SK-N-SH (cell line): Measurements from ENCODE around the gene TAS1R1. TPM values are rescaled to one million over a fixed set of nuclear protein-coding genes. Genes with fewer than 3 reads are reported as not detected.

Experiments used
- CTCF ChIA-PET: fragments of 300-600, 350-600 bp; formaldehyde crosslinking; extraction: SDS; loops from one replicate; lab custom pipeline; 2021; lab: Yijun Ruan, JAX
- POLR2A ChIA-PET: fragments of 350-600 bp; sonication (Branson Sonifier 250); formaldehyde crosslinking; extraction: SDS; loops from one replicate; lab custom pipeline; 2020; ENCODE audit warnings: antibody characterized with exemption, inconsistent platforms; lab: Yijun Ruan, JAX
- DNase-seq: peaks from one replicate; pipeline ENCODE4 v3.0.0; 2012
- H2AFZ ChIP-seq: fragments of 200-600 bp; sonication (generic); 2 replicates; pipeline ENCODE4 v1.8.1; 2016; ENCODE audit warnings: antibody characterized with exemption, mild to moderate bottlenecking, low read depth
- H3F3A ChIP-seq: fragments of 200-600 bp; sonication (generic); replicated peaks from 2 replicates; pipeline ENCODE3; 2016; ENCODE audit warnings: antibody characterized with exemption, mild to moderate bottlenecking; ENCODE audit not compliant: insufficient read depth
- H3K27ac ChIP-seq, 2 experiments: fragments of 200-500 bp in 1 of 2; fragments of 200-600 bp in 1 of 2; sonication (Bioruptor generic) in 1 of 2; sonication (generic), shearing (Covaris generic) in 1 of 2; 2 replicates each; pipeline versions ENCODE4 v1.5.1 to v1.6.1; 2014 to 2016; ENCODE audit warnings: low read depth in 2 of 2, inconsistent platforms in 1 of 2, low read length in 1 of 2, mild to moderate bottlenecking in 1 of 2, mixed read lengths in 1 of 2
- H3K27me3 ChIP-seq: fragments of 200-600 bp; sonication (generic), shearing (Covaris generic); 2 replicates; pipeline ENCODE4 v1.6.1; 2016; ENCODE audit warnings: mixed run types; ENCODE audit not compliant: insufficient read depth
- H3K36me3 ChIP-seq, 2 experiments: fragments of 200-500 bp in 1 of 2; fragments of 200-600 bp in 1 of 2; sonication (Bioruptor generic) in 1 of 2; sonication (generic) in 1 of 2; replicated peaks in 1 of 2; 2 replicates each; pipeline versions ENCODE3 to v1.5.1; 2014 to 2016; ENCODE audit warnings: low read length in 1 of 2, mild to moderate bottlenecking in 1 of 2; ENCODE audit not compliant: insufficient read depth in 2 of 2, control insufficient read depth in 1 of 2
- H3K4me1 ChIP-seq, 2 experiments: fragments of 200-500 bp in 1 of 2; fragments of 200-600 bp in 1 of 2; sonication (Bioruptor generic) in 1 of 2; sonication (generic), shearing (Covaris generic) in 1 of 2; 2 replicates each; pipeline versions ENCODE4 v1.5.1 to v1.6.1; 2014 to 2016; ENCODE audit warnings: low read depth in 1 of 2, low read length in 1 of 2, mixed run types in 1 of 2; ENCODE audit not compliant: insufficient read depth in 2 of 2, control insufficient read depth in 1 of 2
- H3K4me2 ChIP-seq: fragments of 200-600 bp; sonication (generic), shearing (Covaris generic); 2 replicates; pipeline ENCODE4 v1.6.1; 2017; ENCODE audit warnings: mixed run types
- H3K4me3 ChIP-seq, 2 experiments: fragments of 200-500 bp in 1 of 2; fragments of 200-600 bp in 1 of 2; sonication (Bioruptor generic) in 1 of 2; sonication (generic), shearing (Covaris generic) in 1 of 2; 2 replicates each; pipeline versions ENCODE4 v1.5.1 to v1.8.1; 2014 to 2016; ENCODE audit warnings: low read depth in 2 of 2, inconsistent platforms in 1 of 2, low read length in 1 of 2, mild to moderate bottlenecking in 1 of 2, mixed read lengths in 1 of 2, moderate library complexity in 1 of 2
- H3K79me2 ChIP-seq: fragments of 200-600 bp; sonication (generic); 2 replicates; pipeline ENCODE4 v1.8.1; 2017; ENCODE audit warnings: mild to moderate bottlenecking; ENCODE audit not compliant: insufficient read depth
- H3K9ac ChIP-seq: fragments of 200-600 bp; sonication (generic); 2 replicates; pipeline ENCODE4 v1.6.1; 2017; ENCODE audit warnings: mixed run types
- H3K9me2 ChIP-seq: fragments of 200-600 bp; sonication (generic); 2 replicates; pipeline ENCODE4 v1.6.1; 2017; ENCODE audit warnings: mixed run types
- H3K9me3 ChIP-seq: fragments of 200-600 bp; sonication (generic); 2 replicates; pipeline ENCODE4 v1.6.1; 2017; ENCODE audit warnings: mixed run types, mild to moderate bottlenecking, moderate library complexity
- H4K20me1 ChIP-seq: fragments of 200-600 bp; sonication (generic); 2 replicates; pipeline ENCODE4 v1.6.1; 2017; ENCODE audit warnings: mild to moderate bottlenecking, mixed run types; ENCODE audit not compliant: insufficient read depth
- EZH2phosphoT487 ChIP-seq: fragments of 200-600 bp; sonication (generic); IDR thresholded peaks from 2 replicates; pipeline ENCODE4 v1.6.1; 2017; ENCODE audit warnings: low read depth, mixed run types, mild to moderate bottlenecking, antibody characterized with exemption, moderate library complexity, borderline replicate concordance
- GABPA ChIP-seq: IDR thresholded peaks from 2 replicates; pipeline ENCODE4 v1.4.0; 2012; ENCODE audit warnings: low read depth, mild to moderate bottlenecking
- RFX5 ChIP-seq: IDR thresholded peaks from 2 replicates; pipeline ENCODE4 v1.6.1; 2012; ENCODE audit warnings: mild to moderate bottlenecking, improper control_type of control experiment, low read length
- SIN3A ChIP-seq: IDR thresholded peaks from 2 replicates; pipeline ENCODE4 v1.6.1; 2012; ENCODE audit warnings: low read depth, mild to moderate bottlenecking, low read length, moderate library complexity, borderline replicate concordance
- SMC3 ChIP-seq: IDR thresholded peaks from 2 replicates; pipeline ENCODE4 v1.6.1; 2012; ENCODE audit warnings: low read depth, low read length, improper control_type of control experiment
- YY1 ChIP-seq: IDR thresholded peaks from 2 replicates; pipeline ENCODE4 v1.4.0; 2012; ENCODE audit warnings: low read depth, mild to moderate bottlenecking
- ZBTB33 ChIP-seq: IDR thresholded peaks from 2 replicates; pipeline ENCODE4 v1.4.0; 2012; ENCODE audit warnings: low read depth, borderline replicate concordance
- WGBS: methylation state at CpG from one replicate; pipeline ENCODE4 v1.1.6; 2017; ENCODE audit warnings: low lambda C conversion rate; 5-methylcytosine and 5-hydroxymethylcytosine counted together
- polyA plus RNA-seq, 3 experiments: library from polyadenylated mRNA; depleted of rRNA; stranded (reverse); fragments of >200 nt; gene quantifications; 2 replicates each; pipeline ENCODE4 v1.2.3, GENCODE V29; 2012
- TF ChIP-seq, protein P1 (sequence below): IDR thresholded peaks from 2 replicates; pipeline ENCODE4 v1.4.0; 2012; ENCODE audit warnings: low read depth, borderline replicate concordance
- TF ChIP-seq, protein P2 (sequence below): IDR thresholded peaks from 2 replicates; pipeline ENCODE4 v1.6.1; 2012; ENCODE audit warnings: mild to moderate bottlenecking, low read depth, low read length, moderate library complexity
- TF ChIP-seq, protein P3 (sequence below): fragments of 200-600 bp; sonication (generic); IDR thresholded peaks from 2 replicates; pipeline ENCODE4 v1.6.1; 2017; ENCODE audit warnings: antibody characterized with exemption, mild to moderate bottlenecking, moderate library complexity

Gene TAS1R1
- polyA plus RNA-seq, 1 of the 3 experiments (the other 2 are of a cell fraction) = not detected

- CTCF ChIA-PET = interaction anchor here (0.9 to 1.4 kb wide), 3 partner anchors 9 to 73 kb away, joined by 3 to 6 read pairs (median 4); partner anchors contain the start of gene DNAJC11
- no peak overlapping the region for H3K27ac ChIP-seq
- peaks cover 18% of the 10 kb centered on the region for H3F3A ChIP-seq
- no peaks in the 10 kb centered on the region for H3K9me2 ChIP-seq
- H3K79me2 ChIP-seq = peaks cover 48% of the 10 kb centered on the region
- WGBS = 92% methylated on average over 15 of the region's 21 CpGs
- POLR2A ChIA-PET = no interaction called here
- H3K4me3 ChIP-seq = no peak overlapping the region
- H3K4me2 ChIP-seq = no peak overlapping the region
- H3K4me1 ChIP-seq = peaks cover 0 to 5% of the 10 kb centered on the region in 2 experiments; a peak in 1 of 4 replicates
- no peaks in the 10 kb centered on the region for H3K27me3 ChIP-seq
- H2AFZ ChIP-seq = no peak overlapping the region
- DNase-seq = no peak
- TF ChIP-seq, protein P1, sequence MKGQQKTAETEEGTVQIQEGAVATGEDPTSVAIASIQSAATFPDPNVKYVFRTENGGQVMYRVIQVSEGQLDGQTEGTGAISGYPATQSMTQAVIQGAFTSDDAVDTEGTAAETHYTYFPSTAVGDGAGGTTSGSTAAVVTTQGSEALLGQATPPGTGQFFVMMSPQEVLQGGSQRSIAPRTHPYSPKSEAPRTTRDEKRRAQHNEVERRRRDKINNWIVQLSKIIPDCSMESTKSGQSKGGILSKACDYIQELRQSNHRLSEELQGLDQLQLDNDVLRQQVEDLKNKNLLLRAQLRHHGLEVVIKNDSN = no peak
- no peak for TF ChIP-seq EZH2phosphoT487
- TF ChIP-seq, protein P2, sequence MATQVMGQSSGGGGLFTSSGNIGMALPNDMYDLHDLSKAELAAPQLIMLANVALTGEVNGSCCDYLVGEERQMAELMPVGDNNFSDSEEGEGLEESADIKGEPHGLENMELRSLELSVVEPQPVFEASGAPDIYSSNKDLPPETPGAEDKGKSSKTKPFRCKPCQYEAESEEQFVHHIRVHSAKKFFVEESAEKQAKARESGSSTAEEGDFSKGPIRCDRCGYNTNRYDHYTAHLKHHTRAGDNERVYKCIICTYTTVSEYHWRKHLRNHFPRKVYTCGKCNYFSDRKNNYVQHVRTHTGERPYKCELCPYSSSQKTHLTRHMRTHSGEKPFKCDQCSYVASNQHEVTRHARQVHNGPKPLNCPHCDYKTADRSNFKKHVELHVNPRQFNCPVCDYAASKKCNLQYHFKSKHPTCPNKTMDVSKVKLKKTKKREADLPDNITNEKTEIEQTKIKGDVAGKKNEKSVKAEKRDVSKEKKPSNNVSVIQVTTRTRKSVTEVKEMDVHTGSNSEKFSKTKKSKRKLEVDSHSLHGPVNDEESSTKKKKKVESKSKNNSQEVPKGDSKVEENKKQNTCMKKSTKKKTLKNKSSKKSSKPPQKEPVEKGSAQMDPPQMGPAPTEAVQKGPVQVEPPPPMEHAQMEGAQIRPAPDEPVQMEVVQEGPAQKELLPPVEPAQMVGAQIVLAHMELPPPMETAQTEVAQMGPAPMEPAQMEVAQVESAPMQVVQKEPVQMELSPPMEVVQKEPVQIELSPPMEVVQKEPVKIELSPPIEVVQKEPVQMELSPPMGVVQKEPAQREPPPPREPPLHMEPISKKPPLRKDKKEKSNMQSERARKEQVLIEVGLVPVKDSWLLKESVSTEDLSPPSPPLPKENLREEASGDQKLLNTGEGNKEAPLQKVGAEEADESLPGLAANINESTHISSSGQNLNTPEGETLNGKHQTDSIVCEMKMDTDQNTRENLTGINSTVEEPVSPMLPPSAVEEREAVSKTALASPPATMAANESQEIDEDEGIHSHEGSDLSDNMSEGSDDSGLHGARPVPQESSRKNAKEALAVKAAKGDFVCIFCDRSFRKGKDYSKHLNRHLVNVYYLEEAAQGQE = no peak
- TF ChIP-seq RFX5 = no peak
- no peak for TF ChIP-seq ZBTB33
- TF ChIP-seq SMC3 = no peak
- no peak for TF ChIP-seq SIN3A
- TF ChIP-seq YY1 = no peak
- TF ChIP-seq, protein P3, sequence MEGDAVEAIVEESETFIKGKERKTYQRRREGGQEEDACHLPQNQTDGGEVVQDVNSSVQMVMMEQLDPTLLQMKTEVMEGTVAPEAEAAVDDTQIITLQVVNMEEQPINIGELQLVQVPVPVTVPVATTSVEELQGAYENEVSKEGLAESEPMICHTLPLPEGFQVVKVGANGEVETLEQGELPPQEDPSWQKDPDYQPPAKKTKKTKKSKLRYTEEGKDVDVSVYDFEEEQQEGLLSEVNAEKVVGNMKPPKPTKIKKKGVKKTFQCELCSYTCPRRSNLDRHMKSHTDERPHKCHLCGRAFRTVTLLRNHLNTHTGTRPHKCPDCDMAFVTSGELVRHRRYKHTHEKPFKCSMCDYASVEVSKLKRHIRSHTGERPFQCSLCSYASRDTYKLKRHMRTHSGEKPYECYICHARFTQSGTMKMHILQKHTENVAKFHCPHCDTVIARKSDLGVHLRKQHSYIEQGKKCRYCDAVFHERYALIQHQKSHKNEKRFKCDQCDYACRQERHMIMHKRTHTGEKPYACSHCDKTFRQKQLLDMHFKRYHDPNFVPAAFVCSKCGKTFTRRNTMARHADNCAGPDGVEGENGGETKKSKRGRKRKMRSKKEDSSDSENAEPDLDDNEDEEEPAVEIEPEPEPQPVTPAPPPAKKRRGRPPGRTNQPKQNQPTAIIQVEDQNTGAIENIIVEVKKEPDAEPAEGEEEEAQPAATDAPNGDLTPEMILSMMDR = no peak
- TF ChIP-seq GABPA = no peak
- peaks cover 14% of the 10 kb centered on the region; the same call in 1 of the 2 replicates for H4K20me1 ChIP-seq
- H3K9ac ChIP-seq = no peak overlapping the region
- H3K9me3 ChIP-seq = no peaks in the 10 kb centered on the region
- H3K36me3 ChIP-seq = peaks cover 8 to 31% of the 10 kb centered on the region in 2 experiments
Observed at GRCh38 chr1:6627841-6628545, 72.9 kb downstream of the TAS1R1 start.
